CD4-positive, alpha-beta T cell treated with Interferon gamma for 1 hour (primary cell): ENCODE results near the gene SLC22A15.
A peak's percentile ranks its signal among the peaks of the same experiment; 100 is the strongest.
"Not testable (repeated sequence)": the region's sequence is repeated elsewhere in the genome, so short reads cannot be mapped to it uniquely, and the experiment has no call there.

Experiments
- DNase-seq: peaks from one replicate; pipeline ENCODE4 v3.0.0-alpha.2; 2020

SLC22A15 gene

DNA sequence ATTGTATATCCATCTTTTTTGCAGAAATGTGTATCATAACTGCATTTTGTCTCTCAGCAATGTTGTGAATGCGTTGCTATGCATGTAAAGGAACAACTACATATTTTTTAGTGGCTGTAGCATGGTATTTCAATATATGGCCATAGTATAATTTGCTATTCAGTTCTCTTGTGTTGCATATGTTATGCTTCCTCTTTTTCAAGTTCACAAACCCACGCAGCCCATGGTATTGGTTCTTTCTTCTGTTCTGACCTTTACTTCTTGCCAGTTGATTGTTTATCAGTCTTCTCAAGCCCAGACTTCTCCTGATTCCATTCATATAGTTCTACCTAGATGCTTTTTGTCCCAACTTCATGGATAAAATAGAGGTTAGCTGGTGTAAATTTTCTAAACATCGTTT is 6.1 kb downstream of the SLC22A15 start:
- DNase-seq, result no peak

DNA sequence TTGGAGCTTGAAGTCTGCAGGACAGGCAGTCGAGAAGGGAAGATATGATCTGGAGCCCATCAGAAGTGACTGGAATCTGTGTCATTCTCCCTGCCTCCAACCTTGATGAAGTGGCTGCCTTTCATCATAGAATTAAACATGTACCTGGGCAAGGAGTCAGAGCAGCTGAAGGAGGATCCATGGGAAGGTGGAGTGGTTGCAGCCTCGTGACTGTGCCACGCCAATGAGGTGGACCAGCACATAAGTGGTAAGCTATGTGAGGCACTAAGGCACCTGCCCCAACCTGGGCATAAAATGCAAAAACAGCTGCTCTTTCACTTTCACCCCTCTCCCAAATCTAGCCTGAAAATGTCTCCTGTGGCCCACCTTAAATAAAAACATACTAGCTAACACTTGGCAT is 7.3 kb downstream of the SLC22A15 start:
- DNase-seq, result no peak

DNA sequence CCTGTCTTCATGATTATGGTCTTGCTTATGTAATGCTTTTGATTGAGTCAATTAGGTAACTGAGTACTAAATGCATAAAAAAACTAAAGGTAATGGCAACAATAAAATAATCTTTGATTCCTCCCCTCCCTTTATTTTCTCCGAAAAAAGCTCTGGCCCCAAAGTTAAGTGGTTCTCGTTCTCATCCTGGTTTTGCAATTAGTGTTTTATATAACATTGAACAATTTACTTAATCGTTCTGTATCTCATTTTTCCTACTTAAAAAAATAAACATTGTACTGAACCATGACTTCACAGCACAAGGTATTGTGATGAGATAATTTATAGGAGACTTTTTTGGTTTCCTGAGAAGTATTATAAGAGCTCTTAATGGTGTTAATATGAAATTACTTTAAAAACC is 11.3 kb downstream of the SLC22A15 start:
- DNase-seq, result no peak

DNA sequence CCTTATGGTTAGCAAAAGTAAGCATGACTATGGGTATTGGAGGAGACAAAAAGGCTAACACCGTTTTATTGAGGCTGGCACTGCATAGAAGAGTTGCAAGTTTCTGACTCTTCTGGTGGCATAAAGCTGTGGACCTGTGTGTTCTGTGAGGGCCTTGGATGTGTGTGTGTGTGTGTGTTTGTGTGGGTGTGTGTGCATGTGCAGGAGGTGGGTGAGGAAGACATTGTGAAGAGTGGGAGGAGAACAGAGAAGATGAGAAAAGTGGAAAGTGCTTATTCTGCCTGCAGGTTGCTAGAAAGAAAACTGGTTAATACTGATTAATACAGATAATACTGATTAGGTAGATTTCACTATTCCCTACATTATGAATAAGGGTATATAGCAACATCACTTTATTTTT is 12.6 kb downstream of the SLC22A15 start:
- DNase-seq, result no peak

DNA sequence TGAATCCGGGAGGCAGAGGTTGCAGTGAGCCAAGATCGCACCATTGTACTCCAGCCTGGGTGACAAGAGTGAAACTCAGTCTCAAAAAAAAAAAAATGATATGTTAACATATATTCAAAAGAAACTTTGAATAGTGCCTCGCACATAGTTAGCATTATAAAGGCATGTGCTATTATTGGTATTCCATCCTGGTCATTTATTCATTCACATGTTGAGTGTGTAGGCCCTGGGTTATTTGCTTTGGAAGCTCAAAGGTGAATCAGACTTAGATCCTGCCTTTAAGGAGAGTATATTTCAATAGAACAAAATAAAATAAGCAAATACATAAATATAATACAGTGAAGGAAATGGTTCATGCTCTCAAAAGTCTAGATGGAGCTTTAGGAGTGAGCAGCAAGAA is 13.4 kb downstream of the SLC22A15 start:
- DNase-seq, result no peak

DNA sequence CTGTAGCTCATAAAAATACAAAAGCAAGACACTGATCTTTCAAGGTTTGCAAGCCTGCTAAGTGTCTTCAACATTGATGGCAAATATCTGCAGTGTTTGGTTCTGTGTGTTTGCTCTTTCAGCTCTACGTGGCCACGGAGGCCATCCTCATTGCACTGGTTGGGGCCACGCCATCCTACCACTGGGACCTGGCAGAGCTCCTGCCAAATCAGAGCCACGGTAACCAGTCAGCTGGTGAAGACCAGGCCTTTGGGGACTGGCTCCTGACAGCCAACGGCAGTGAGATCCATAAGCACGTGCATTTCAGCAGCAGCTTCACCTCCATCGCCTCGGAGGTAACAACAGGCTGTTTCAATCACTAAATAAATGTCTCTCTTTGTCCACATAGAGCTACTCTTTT is 15.6 kb downstream of the SLC22A15 start:
- no peak for DNase-seq

DNA sequence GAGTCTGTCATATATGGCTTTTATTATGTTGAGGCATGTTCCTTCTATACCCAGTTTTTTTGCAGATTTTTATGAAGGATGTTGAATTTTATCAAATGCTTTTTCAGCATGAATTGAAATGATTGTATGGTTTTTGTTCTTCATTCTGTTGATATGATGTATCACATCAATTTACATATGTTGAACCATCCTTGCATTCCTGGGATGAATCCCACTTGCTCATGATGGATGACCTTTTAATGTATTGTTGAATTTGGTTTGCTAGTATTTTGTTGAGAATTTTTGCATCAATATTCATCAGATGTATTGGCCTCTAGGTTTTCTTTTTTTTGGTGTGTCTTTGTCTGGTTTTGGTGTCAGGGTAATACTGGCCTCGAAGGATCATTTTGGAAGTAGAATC is 21.6 kb downstream of the SLC22A15 start:
- not testable (repeated sequence) for DNase-seq

DNA sequence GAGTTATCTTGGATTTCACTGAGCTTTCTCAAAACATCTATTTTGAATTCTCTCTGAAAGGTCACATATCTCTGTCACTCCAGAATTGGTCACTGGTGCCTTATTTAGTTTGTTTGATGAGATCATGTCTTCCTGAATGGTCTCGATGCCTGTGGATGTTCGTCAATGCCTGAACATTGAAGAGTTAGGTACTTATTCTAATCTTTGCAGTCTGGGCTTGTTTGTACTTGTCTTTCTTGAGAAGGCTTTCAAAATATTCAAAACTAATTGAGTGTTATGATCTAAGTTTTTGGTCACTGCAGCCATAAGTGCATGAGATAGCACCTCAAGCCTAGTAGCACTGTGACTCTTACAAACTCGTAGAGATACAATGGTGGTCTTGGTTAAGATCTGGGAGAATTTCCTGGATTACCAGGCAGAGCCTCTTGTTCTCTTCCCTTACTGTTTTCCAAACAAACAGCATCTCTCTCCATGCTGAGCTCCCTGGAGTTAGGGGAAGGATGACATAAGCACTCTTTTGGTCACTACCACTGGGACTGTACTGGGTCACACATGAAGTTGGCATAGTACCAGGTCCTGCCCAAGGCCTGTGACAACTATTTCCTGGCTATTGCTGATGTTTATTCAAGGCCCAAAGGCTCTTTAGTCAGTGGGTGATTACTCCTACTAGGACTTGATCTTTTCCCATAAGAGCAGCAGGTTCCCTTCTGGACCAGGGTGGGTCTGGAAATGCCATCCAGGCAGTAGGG is 25.6 kb downstream of the SLC22A15 start:
- no peak for DNase-seq

DNA sequence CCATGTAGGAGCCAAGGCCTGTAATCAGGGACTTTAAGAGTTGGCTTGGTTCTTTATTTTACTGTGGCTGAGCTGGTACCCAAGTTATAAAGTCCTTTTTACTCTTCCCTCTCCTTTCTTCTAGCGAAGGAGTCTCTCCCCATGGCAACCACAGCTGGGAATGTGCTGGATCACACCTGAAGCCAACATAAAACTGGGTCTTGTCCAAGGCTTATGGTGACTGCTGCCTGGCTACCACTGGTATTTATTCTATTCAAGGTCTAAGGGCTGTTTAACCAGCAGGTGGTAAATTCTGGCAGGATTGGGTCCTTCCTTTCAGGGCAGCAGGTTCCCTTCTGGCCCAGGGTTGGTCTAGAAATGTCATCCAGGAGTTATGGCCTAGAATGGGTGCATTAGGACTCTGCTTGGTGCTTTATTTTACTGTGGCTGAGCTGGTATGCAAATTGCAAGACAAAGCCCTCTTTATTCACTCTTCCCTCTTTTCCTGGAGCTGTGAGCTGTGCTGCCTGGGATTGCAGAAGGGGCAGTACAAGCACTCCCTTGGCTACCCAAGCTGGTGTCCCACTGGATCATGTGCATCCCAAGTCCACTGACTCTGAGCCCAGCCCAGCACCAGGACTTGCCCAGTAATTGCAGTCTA is 26.6 kb downstream of the SLC22A15 start:
- no peak for DNase-seq

DNA sequence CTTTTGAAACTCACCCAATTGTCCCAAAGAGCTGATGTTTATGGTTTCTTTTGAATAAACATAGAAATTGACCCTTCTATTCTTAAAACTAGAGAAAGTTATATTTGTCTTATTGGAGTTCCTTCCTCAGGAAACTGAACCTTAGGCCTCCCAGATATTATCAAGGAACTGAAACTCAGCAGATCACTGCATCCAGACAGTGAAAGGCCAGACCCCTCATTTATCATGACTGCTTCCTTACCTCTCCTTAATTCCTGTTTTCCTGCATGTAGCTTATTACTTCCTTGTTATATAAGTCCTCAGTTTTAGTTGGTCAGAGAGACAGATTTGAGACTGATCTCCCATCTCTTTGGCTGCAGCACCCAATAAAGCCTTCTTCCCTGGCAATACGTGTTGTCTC is 27.5 kb downstream of the SLC22A15 start:
- no peak for DNase-seq

DNA sequence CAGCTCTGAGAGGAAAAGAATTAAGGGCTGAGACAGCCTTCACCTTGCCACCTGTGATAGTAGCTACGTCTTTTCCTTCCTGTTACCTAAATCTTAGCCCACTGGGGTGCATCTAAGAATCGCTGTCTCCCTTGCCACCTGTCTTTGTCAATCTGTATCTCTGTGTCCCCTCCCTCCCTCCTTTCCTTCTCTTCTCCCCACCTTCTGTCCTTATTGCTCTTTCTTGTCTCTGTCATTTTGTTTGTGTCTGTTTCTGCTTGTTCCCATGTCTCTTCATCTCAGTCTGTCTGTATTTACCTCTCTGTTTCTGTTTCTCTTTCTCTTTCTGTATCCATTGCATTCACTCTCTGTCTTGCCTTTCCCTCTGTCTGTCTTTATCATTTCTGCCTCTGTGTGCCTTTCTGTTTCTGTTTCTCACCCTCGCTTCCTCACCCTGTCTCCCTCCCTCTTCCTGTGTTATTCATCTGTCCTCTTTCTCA is 30.2 kb downstream of the SLC22A15 start:
- DNase-seq, result no peak

DNA sequence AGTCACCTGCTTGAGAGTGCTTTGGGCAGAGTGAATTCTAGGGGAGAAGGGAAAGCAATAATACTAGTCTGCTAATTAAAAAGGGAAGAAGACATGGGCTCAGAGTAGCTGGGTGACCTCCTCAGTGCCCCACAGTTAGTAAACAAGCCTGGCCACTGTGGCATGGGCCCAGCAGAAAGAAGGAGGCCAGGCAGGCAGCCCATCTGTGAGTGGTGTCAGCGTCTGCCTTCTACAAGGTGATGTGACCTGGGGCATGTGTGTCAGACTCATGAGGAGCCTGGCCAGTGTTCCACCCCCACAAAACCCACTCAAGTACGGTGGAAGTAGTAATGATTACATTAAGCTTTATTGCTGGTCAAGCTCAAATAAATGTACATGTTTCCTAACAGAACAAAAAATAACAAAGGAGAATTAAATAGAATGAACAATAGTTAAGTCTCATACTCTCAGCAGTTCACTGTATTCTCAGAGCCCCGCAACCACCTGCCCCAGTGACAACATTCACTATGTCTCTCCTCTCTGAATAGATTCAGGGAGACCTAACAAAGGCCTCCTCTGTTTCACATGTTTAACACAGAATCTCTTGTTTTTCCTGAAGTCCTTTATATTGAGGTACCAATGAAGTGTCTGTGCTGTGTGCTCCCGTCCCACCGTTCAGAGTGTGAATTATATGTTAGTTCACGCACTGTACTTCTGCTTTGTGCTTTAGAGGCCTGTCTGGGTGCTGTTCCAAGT is 32.5 kb downstream of the SLC22A15 start:
- no peak for DNase-seq

DNA sequence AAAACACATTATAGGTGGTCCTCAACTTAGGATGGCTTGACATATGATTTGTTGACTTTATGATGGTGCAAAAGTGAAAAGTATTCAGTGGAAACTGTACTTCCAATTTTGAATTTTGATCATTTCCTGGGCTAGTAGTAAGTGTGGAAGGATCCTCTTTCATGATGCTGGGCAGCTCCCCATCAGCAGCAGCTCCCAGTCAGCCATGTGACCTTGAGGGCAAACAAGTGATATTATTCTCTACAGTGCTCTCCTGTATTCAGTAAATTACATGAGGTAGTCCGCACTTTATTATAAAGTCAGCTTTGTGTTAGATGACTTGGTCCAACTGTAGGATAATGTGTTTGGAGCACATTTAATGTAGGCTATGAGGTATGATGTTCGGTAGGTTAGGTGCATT is 36.4 kb downstream of the SLC22A15 start:
- no peak for DNase-seq

DNA sequence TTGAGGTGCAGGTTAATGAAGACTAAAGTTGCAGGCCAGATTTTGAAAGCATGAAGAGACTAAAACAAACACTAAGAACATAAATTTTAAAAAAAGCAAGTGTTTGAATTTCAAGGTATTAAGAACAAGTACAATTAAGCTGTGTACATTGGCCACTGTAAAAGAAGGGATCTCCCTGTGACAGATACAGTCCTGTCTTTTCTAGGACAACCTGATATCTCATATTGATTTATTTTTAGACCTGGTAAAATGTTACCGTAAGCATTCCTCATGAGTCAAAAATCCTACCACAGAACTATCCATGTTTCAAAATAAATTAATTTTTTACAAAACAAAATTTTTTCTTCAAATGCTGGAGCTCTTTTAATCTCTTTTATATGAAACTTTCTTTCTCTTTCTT is 39.4 kb downstream of the SLC22A15 start:
- no peak for DNase-seq

DNA sequence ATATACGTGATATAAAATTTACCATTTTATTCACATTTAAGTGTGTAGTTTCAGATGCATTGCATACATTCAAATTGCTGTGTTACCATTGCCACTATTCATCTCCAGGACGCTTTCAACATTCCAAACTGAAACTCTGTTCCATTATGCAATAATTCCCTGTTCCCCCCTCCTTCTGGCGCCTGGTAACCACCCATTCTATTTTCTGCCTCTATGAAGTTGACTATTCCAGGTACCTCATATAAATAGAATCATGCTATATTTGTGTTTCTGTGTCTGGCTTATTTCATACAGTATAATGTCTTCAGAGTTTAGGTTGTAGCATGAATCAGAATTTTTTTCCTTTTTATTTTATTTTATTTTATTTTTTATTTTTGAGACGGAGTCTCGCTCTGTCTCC is 41.7 kb downstream of the SLC22A15 start:
- no peak for DNase-seq

DNA sequence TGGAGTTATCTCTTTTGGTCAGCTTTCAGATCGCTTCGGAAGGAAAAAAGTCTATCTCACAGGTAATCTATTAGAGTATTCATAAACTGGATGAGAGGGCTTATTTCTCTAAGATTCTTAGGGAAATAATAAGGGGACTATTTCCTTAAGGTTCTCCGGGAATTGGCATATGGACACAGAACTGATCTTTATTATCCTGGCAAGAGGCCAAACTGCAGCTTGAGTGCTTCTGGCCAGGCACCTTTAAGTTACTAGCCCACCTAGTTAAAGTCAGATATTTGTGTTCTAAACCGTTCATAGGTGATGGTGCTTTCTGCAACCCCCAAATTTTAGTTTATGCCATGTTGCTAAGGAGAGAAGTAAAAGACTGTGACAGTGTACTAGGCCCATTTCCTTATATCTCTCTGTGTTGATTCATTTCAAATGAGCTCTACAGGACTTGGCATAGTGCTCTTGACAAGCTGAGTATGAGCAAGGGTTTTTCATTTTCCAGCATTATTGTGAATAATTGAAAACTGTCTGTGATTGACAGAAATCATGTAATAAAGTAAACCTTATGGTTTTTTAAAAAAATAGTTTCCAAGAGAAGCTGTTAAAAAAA is 43.4 kb downstream of the SLC22A15 start:
- no peak for DNase-seq

DNA sequence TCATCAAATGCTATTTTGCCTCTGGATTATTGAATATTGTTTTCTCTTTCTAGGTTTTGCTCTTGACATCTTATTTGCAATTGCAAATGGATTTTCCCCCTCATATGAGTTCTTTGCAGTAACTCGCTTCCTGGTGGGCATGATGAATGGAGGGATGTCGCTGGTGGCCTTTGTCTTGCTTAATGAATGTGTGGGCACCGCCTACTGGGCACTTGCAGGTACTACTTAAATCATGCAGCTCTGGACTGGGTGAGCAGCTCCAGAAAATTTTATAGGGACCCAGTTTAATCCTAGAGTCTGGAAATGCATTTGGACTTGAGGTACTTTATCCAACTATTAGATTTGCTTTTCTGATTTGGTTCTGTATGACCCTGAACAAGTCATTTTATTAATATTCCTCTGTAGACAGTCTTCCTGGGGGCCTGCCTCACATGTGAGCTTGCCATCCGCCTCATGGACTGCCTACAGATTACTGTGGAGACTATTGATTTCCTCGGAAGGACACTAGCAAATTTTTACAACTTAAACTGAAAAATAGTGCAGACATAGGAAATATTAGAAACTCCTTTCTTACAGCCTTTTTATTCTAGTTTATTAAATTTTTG is 44.5 kb downstream of the SLC22A15 start:
- DNase-seq, result peak; percentile 22

DNA sequence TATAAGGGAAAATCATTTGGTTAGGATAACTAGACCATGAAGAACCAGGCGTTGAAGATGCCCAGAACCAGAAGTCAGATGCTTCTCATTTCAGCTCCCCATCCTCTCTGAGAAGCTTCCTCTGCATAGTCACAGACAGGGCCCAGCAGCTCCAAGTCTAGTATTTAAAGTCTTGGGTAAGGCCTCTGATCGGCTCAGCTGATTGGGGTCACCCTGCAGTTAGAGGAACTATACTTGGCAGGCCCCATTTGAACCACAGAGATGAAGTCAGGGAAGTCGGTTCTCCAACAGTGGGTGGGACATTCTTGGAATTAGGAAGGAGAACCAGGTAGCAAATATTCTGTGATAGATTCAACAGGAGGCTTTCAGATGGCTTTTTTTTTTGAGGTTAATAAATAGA is 48.3 kb downstream of the SLC22A15 start:
- no peak for DNase-seq

DNA sequence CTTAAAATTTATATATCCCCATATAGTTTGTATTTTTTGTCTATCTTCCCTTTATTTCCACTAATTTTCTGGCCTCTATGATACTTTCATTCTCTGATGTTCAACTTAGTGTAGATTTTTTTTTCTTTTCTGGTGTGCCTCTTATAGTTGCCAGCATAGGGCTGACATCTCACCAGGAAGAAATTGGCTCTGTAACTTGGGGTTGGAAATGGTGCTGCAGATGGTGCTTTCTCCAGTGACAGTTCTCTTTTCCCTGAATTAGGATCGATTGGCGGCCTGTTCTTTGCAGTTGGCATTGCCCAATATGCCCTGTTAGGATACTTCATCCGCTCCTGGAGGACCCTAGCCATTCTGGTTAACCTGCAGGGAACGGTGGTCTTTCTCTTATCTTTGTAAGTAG is 50.3 kb downstream of the SLC22A15 start:
- DNase-seq, result no peak

DNA sequence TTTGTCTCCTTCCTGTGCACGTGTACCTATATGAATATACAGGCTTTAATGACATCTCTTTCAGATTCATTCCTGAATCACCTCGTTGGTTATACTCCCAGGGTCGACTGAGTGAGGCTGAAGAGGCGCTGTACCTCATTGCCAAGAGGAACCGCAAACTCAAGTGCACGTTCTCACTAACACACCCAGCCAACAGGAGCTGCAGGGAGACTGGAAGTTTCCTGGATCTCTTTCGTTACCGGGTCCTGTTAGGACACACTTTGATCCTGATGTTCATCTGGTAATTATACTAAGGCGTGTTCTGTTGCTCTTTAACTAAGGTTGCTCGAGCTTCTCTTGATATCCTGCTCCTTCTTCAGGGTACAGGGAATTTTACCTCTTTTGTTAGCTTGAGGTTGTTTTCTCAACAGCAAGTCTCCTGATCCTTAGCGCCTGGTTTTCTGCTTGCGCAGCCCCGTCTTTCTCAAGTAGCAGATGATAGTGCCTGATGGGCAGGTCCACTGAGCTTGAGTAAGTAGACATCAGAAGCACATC is 55.1 kb downstream of the SLC22A15 start:
- no peak for DNase-seq

DNA sequence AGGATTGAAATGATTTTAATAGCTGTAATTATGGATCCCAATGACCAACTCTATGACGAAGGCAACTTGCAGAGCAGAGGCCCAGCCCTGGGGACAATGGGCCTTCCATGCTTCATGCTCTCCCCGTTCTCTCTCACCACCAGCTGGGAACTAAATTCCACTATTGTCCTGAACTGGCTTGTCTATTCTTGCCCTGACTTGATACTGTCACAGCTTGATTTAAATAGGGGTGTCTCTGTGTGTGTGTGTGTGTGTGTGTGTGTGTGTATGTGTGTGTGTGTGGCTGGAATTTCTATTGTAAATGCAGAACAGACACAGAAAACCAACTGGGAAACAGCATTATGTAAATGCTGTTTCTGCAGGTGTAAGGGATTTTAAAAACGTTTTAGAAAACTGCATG is 57.0 kb downstream of the SLC22A15 start:
- DNase-seq, result no peak

DNA sequence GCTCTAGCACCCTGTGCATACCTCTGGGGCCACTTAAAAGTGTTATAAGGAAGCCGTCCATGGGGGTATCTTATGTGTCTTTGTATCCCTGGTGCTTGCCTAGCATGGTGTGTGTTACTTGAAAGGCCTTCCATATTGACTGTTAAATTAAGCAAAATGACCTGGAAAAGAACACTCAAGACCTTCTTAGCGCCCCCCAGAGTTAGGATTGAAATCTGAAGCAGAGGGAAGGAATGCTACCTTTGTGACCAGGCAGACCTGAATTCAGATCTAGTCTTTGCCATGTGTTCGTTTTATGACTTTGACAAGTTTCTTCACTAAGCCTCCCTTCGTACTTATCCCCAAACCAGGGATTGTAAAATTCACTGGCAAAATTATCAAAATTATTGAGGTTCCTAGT is 59.9 kb downstream of the SLC22A15 start:
- no peak for DNase-seq

DNA sequence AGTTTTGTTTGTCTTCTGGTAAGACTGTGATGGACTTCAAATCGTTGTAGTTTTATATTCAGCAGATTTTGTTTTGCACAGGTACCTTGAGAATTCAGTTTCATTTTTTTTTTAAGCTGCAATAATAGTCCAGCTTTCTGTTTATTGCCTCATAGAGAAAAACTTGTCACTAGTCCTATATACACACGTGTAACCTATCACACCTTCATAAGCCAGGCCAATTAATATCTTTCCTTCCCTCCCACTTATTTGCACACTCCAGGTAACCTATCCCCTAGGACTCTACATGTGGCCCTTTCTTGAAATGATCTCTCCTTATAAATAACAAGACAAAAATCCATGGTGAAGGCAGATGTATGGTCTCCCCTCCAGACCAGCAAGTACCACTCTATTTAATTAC is 62.4 kb downstream of the SLC22A15 start:
- DNase-seq, result no peak
